Stimulated activated CD4-positive, alpha-beta T cell treated with anti-CD3 and anti-CD28 coated beads, Interleukin-15, amount 100 ng/mL, for 1 hour (primary cell): ENCODE measurements around the gene PLGRKT.
"Not testable (repeated sequence)": the region's sequence is repeated elsewhere in the genome, so short reads cannot be mapped to it uniquely, and the experiment has no call there.

Source experiments
- DNase-seq, 2 donors: peaks; one replicate each; pipeline ENCODE4 v3.0.0-alpha.2; 2020; ENCODE audit warnings: low read depth in 1 of 2, low spot score in 1 of 2

The PLGRKT gene

GRCh38 chr9:5437254-5438216 lies at the start of gene PLGRKT:
PLGRKT (minus strand) TSS chr9:5437925; CDS start chr9:5431977, 5,948 bp downstream.
- DNase-seq, result peak; percentile 77 to 78

GRCh38 chr9:5486988-5487387 lies 49.3 kb upstream of the PLGRKT start:
- DNase-seq, result no peak

GRCh38 chr9:5485378-5486085 lies 47.8 kb upstream of the PLGRKT start:
- no peak for DNase-seq

- no peak for DNase-seq
These were observed 45.6 kb upstream of the PLGRKT start for GRCh38 chr9:5483306-5483705.

GRCh38 chr9:5482194-5482593 lies 44.5 kb upstream of the PLGRKT start:
- DNase-seq, result no peak

GRCh38 chr9:5481322-5482040 lies 43.8 kb upstream of the PLGRKT start:
- no peak for DNase-seq

- DNase-seq, result no peak
These were observed 43.2 kb upstream of the PLGRKT start for GRCh38 chr9:5480919-5481318.

GRCh38 chr9:5479994-5480694 lies 42.4 kb upstream of the PLGRKT start:
- DNase-seq, result no peak

GRCh38 chr9:5478206-5478605 lies 40.5 kb upstream of the PLGRKT start:
- DNase-seq, result no peak

GRCh38 chr9:5475611-5476010 lies 37.9 kb upstream of the PLGRKT start:
- not testable (repeated sequence) for DNase-seq

GRCh38 chr9:5470816-5471215 lies 33.1 kb upstream of the PLGRKT start:
- DNase-seq, result no peak

GRCh38 chr9:5470122-5470521 lies 32.4 kb upstream of the PLGRKT start:
- DNase-seq, result no peak

- DNase-seq, result no peak
These were observed 31.1 kb upstream of the PLGRKT start for GRCh38 chr9:5468850-5469249.

- no peak for DNase-seq
These were observed 29.0 kb upstream of the PLGRKT start for GRCh38 chr9:5466766-5467165.

GRCh38 chr9:5466005-5466404 lies 28.3 kb upstream of the PLGRKT start:
- DNase-seq, result no peak

GRCh38 chr9:5464831-5465330 lies 27.2 kb upstream of the PLGRKT start:
- DNase-seq, result not testable (repeated sequence)

GRCh38 chr9:5460157-5460556 lies 22.4 kb upstream of the PLGRKT start:
- no peak for DNase-seq

- no peak for DNase-seq
These were observed 21.6 kb upstream of the PLGRKT start for GRCh38 chr9:5459289-5459829.

GRCh38 chr9:5455181-5455580 lies 17.5 kb upstream of the PLGRKT start:
- no peak for DNase-seq

GRCh38 chr9:5453673-5454072 lies 15.9 kb upstream of the PLGRKT start:
- no peak for DNase-seq
